B cell (primary cell): Measurements from ENCODE around the gene PHACTR3. TPM values are rescaled to one million over a fixed set of nuclear protein-coding genes. Genes with fewer than 3 reads are reported as not detected.

Experiments used
- ATAC-seq: fragments of 200-7000 bp; cut with Tn5 transposase; one replicate; pipeline ENCODE4 v1.10.0; 2021; ENCODE audit warnings: low read depth, mild to moderate bottlenecking, moderate number of reproducible peaks, moderate library complexity
- CTCF ChIA-PET: fragments of 350-600 bp; sonication (Branson Sonifier 250); formaldehyde crosslinking; loops from one replicate; lab custom pipeline; 2021; ENCODE audit warnings: antibody characterized with exemption, inconsistent platforms; lab: Charles Lee
- POLR2A ChIA-PET: fragments of 350-600 bp; sonication (Branson Sonifier 250); formaldehyde crosslinking; loops from one replicate; lab custom pipeline; 2021; ENCODE audit warnings: antibody characterized with exemption; lab: Charles Lee
- DNase-seq: peaks from one replicate; pipeline ENCODE4 v3.0.0; 2013
- H2AFZ ChIP-seq: 2 replicates; pipeline ENCODE4 v1.6.1; 2012; ENCODE audit warnings: mild to moderate bottlenecking, low read depth, low read length; ENCODE audit not compliant: insufficient read depth, poor library complexity, severe bottlenecking
- H3K27ac ChIP-seq, 2 donors: 1 replicate in 1 of 2; 2 replicates in 1 of 2; pipeline ENCODE4 v1.5.1; 2012 to 2013; ENCODE audit warnings: low read length in 2 of 2, mild to moderate bottlenecking in 2 of 2, moderate library complexity in 1 of 2
- H3K27me3 ChIP-seq, 4 experiments: fragments of 200-600 bp in 1 of 4; sonication (generic) in 1 of 4; replicated peaks in 1 of 4; 1 replicate in 2 of 4; 2 replicates in 2 of 4; pipeline versions ENCODE4 v1.6.1 to v1.7.0; 2013 to 2016; ENCODE audit warnings: low read length in 3 of 4, mild to moderate bottlenecking in 2 of 4, mixed read lengths in 1 of 4, moderate library complexity in 1 of 4; ENCODE audit not compliant: insufficient read depth in 4 of 4, control insufficient read depth in 3 of 4; ENCODE audit errors: control extremely low read depth in 1 of 4
- H3K36me3 ChIP-seq, 2 experiments: replicated peaks in 1 of 2; 1 replicate in 1 of 2; 2 replicates in 1 of 2; pipeline versions ENCODE4 v1.6.1 to v1.7.1; 2013; ENCODE audit warnings: low read length in 1 of 2; ENCODE audit not compliant: insufficient read depth in 2 of 2, control insufficient read depth in 1 of 2; ENCODE audit errors: control extremely low read depth in 1 of 2, extremely low read depth in 1 of 2
- H3K4me1 ChIP-seq, 2 donors: fragments of 200-600 bp in 1 of 2; sonication (generic) in 1 of 2; 1 replicate in 1 of 2; 2 replicates in 1 of 2; pipeline versions ENCODE4 v1.5.1 to v1.6.1; 2013 to 2017; ENCODE audit warnings: low read length in 2 of 2; ENCODE audit not compliant: control insufficient read depth in 2 of 2, insufficient read depth in 2 of 2
- H3K4me2 ChIP-seq: replicated peaks from 2 replicates; pipeline ENCODE3; 2012; ENCODE audit warnings: mild to moderate bottlenecking, low read depth, low read length; ENCODE audit not compliant: poor library complexity, severe bottlenecking
- H3K4me3 ChIP-seq, 5 experiments: fragments of 200-600 bp in 1 of 5; sonication (generic) in 1 of 5; 1 replicate in 3 of 5; 2 replicates in 2 of 5; pipeline versions ENCODE4 v1.5.1 to v1.7.0; 2011 to 2016; ENCODE audit warnings: low read length in 4 of 5, mild to moderate bottlenecking in 4 of 5, low read depth in 2 of 5, control low read depth in 1 of 5, moderate library complexity in 1 of 5; ENCODE audit not compliant: insufficient read depth in 1 of 5; ENCODE audit errors: control extremely low read depth in 1 of 5, extremely low read depth in 1 of 5
- H3K79me2 ChIP-seq: fragments of 200-600 bp; sonication (generic); one replicate; pipeline ENCODE4 v1.6.0; 2016; ENCODE audit warnings: low read length; ENCODE audit not compliant: control insufficient read depth, insufficient read depth
- H3K9ac ChIP-seq: fragments of 200-600 bp; sonication (generic); 2 replicates; pipeline ENCODE4 v1.6.1; 2017; ENCODE audit warnings: mild to moderate bottlenecking, low read length, moderate library complexity
- H3K9me3 ChIP-seq, 3 donors: one replicate each; pipeline versions ENCODE4 v1.6.1 to v1.7.1; 2013; ENCODE audit warnings: low read length in 2 of 3; ENCODE audit not compliant: control insufficient read depth in 2 of 3, insufficient read depth in 1 of 3; ENCODE audit errors: control extremely low read depth in 1 of 3
- H4K20me1 ChIP-seq: 2 replicates; pipeline ENCODE4 v1.6.0; 2012; ENCODE audit warnings: mild to moderate bottlenecking, low read length; ENCODE audit not compliant: insufficient read depth, control insufficient read depth, poor library complexity, severe bottlenecking
- H3K27ac Mint-ChIP-seq: one replicate; pipeline ENCODE4 v1.8.0; 2021; ENCODE audit warnings: mixed read lengths
- H3K27me3 Mint-ChIP-seq: one replicate; pipeline ENCODE4 v1.8.0; 2021; ENCODE audit warnings: mixed read lengths
- H3K4me1 Mint-ChIP-seq: one replicate; pipeline ENCODE4 v1.8.0; 2021; ENCODE audit warnings: mixed read lengths
- H3K4me3 Mint-ChIP-seq: one replicate; pipeline ENCODE4 v1.8.0; 2021; ENCODE audit warnings: mixed read lengths
- H3K9me3 Mint-ChIP-seq: one replicate; pipeline ENCODE4 v1.8.0; 2022; ENCODE audit warnings: mixed read lengths; ENCODE audit not compliant: insufficient read depth
- EZH2 ChIP-seq: IDR thresholded peaks from 2 replicates; pipeline ENCODE4 v1.6.1; 2012; ENCODE audit warnings: borderline replicate concordance, low read depth, mild to moderate bottlenecking, moderate library complexity, low read length; ENCODE audit not compliant: insufficient read depth, poor library complexity, severe bottlenecking
- WGBS: methylation state at CpG from one replicate; pipeline ENCODE4 v1.1.5; 2013; ENCODE audit warnings: missing lambda C conversion rate; ENCODE audit not compliant: insufficient coverage; 5-methylcytosine and 5-hydroxymethylcytosine counted together
- intact Hi-C: fragments of 100-400 bp; cut with micrococcal nuclease; formaldehyde crosslinking; loops from one replicate; pipeline ENCODE4 v1.10.0; 2022
- polyA plus RNA-seq: library from polyadenylated mRNA; depleted of rRNA; stranded (reverse); fragments of >200 nt; gene quantifications from 2 replicates; pipeline ENCODE4 v1.2.3, GENCODE V29; 2012
- total RNA-seq, 2 donors: library from RNA; stranded (reverse); fragments of 120-200 nt in 1 of 2; gene quantifications; 1 replicate in 1 of 2; 2 replicates in 1 of 2; pipeline versions ENCODE4 v1.2.3 to v1.2.4, GENCODE V29; 2013 to 2022
- TF ChIP-seq, protein P1 (sequence below): fragments of 200-600 bp; IDR thresholded peaks from one replicate; pipeline ENCODE4 v1.8.0; 2022; ENCODE audit warnings: antibody characterized with exemption, mild to moderate bottlenecking

The PHACTR3 gene
- total and polyA plus RNA-seq, 2 donors (not counting 1 experiment from before 2014, with no cell fraction given): not detected

DNA sequence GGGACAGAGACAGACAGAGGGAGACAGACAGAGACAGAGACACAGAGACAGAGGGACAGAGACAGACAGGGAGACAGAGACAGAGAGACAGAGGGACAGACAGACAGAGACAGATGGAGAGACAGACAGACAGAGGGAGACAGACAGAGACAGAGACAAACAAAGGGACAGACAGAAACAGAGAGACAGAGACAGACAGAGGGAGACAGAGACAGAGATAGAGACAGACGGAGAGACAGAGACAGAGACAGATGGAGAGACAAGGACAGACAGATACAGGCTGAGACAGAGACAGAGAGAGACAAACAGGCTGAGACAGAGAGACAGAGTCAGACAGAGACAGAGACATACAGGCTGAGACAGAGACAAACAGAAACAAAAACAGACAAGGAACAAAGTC is 39.4 kb upstream of the PHACTR3 start:
- peaks cover 20% of the 10 kb centered on the region for H3K27me3 Mint-ChIP-seq
- no peak overlapping the region for H3K4me3 ChIP-seq
- no peak overlapping the region for H3K27ac Mint-ChIP-seq
- ATAC-seq (no peak), DNase-seq (no peak)
- ChIA-PET CTCF (no interaction called here), POLR2A (no interaction called here)
- no peak overlapping the region for H3K4me2 ChIP-seq
- H3K4me1 ChIP-seq: no peaks in the 10 kb centered on the region
- no peak overlapping the region for H3K9ac ChIP-seq
- WGBS: 78% methylated on average over 1 of the region's 1 CpG
- H3K27me3 ChIP-seq: peaks cover 0 to 3% (median 0%) of the 10 kb centered on the region in 4 experiments
- H3K79me2 ChIP-seq: no peaks in the 10 kb centered on the region
- H3K27ac ChIP-seq: no peak overlapping the region
- no peaks in the 10 kb centered on the region for H3K9me3 Mint-ChIP-seq
- no peaks in the 10 kb centered on the region for H3K4me1 Mint-ChIP-seq
- H3K9me3 ChIP-seq: no peaks in the 10 kb centered on the region
- no peak overlapping the region for H2AFZ ChIP-seq
- H4K20me1 ChIP-seq: no peaks in the 10 kb centered on the region
- H3K36me3 ChIP-seq: no peaks in the 10 kb centered on the region
- no peak for TF ChIP-seq EZH2
- TF ChIP-seq, protein P1, sequence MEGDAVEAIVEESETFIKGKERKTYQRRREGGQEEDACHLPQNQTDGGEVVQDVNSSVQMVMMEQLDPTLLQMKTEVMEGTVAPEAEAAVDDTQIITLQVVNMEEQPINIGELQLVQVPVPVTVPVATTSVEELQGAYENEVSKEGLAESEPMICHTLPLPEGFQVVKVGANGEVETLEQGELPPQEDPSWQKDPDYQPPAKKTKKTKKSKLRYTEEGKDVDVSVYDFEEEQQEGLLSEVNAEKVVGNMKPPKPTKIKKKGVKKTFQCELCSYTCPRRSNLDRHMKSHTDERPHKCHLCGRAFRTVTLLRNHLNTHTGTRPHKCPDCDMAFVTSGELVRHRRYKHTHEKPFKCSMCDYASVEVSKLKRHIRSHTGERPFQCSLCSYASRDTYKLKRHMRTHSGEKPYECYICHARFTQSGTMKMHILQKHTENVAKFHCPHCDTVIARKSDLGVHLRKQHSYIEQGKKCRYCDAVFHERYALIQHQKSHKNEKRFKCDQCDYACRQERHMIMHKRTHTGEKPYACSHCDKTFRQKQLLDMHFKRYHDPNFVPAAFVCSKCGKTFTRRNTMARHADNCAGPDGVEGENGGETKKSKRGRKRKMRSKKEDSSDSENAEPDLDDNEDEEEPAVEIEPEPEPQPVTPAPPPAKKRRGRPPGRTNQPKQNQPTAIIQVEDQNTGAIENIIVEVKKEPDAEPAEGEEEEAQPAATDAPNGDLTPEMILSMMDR: no peak
- no peak overlapping the region for H3K4me3 Mint-ChIP-seq
- intact Hi-C loops: no loop called here

DNA sequence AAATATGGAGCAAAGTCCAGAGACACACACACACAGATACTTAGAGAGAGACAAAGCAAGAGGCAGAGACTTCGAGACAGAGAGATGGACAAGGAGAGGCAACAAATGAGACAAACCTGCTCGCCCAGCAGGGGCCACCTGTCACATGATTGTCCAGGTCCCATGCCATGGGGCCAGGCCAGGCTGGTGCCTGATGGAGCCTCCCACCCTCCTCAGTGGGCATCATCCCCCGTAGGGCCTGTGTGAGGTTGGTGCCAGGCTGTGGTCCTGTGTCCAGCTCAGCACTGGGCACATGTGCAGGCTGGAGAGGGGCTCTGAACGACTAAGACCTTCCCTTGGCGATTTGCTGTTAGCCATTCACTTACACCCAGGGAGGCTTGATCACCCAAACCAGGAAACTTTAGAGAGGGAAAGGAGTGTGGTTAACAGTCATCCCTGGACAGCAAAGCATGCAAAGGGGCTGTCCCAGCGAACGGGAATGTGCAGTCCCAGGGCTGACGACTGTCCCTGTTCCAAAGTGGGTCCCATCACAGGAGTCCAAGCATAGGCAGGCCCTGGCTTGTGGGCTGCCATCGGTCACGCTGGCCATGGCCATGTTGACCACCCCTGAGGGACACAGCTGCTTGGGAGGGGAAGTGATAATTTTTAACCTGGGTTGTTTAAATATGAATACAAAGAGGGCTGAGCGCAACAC is 38.4 kb upstream of the PHACTR3 start:
- CTCF ChIA-PET: no interaction called here
- ATAC-seq (no peak), DNase-seq (no peak)

More for the DNA sequence above, 38.4 kb upstream of the PHACTR3 start:
- peaks cover 0 to 2% (median under 1%) of the 10 kb centered on the region in 4 experiments for H3K27me3 ChIP-seq
- POLR2A ChIA-PET: no interaction called here
- H3K79me2 ChIP-seq: no peaks in the 10 kb centered on the region
- H4K20me1 ChIP-seq: no peaks in the 10 kb centered on the region
- Mint-ChIP-seq H3K4me3 (no peak overlapping the region), H3K27me3 (peaks cover 18% of the 10 kb centered on the region), H3K27ac (no peak overlapping the region), H3K9me3 (no peaks in the 10 kb centered on the region), H3K4me1 (no peaks in the 10 kb centered on the region)
- no peak overlapping the region for H3K4me2 ChIP-seq
- no peaks in the 10 kb centered on the region for H3K4me1 ChIP-seq
- no peak overlapping the region for H3K4me3 ChIP-seq
- no peak overlapping the region for H2AFZ ChIP-seq
- H3K27ac ChIP-seq: no peak overlapping the region
- H3K9ac ChIP-seq: no peak overlapping the region
- no peaks in the 10 kb centered on the region for H3K9me3 ChIP-seq
- intact Hi-C loops: no loop called here
- H3K36me3 ChIP-seq: no peaks in the 10 kb centered on the region
- TF ChIP-seq, protein P1: no peak
- no peak for TF ChIP-seq EZH2
- 72% methylated on average over 6 of the region's 11 CpGs for WGBS
